ENCODE measurements around the gene MAPKBP1.
"Not testable (repeated sequence)": the region's sequence is repeated elsewhere in the genome, so short reads cannot be mapped to it uniquely, and the experiment has no call there.

The MAPKBP1 gene, protein sequence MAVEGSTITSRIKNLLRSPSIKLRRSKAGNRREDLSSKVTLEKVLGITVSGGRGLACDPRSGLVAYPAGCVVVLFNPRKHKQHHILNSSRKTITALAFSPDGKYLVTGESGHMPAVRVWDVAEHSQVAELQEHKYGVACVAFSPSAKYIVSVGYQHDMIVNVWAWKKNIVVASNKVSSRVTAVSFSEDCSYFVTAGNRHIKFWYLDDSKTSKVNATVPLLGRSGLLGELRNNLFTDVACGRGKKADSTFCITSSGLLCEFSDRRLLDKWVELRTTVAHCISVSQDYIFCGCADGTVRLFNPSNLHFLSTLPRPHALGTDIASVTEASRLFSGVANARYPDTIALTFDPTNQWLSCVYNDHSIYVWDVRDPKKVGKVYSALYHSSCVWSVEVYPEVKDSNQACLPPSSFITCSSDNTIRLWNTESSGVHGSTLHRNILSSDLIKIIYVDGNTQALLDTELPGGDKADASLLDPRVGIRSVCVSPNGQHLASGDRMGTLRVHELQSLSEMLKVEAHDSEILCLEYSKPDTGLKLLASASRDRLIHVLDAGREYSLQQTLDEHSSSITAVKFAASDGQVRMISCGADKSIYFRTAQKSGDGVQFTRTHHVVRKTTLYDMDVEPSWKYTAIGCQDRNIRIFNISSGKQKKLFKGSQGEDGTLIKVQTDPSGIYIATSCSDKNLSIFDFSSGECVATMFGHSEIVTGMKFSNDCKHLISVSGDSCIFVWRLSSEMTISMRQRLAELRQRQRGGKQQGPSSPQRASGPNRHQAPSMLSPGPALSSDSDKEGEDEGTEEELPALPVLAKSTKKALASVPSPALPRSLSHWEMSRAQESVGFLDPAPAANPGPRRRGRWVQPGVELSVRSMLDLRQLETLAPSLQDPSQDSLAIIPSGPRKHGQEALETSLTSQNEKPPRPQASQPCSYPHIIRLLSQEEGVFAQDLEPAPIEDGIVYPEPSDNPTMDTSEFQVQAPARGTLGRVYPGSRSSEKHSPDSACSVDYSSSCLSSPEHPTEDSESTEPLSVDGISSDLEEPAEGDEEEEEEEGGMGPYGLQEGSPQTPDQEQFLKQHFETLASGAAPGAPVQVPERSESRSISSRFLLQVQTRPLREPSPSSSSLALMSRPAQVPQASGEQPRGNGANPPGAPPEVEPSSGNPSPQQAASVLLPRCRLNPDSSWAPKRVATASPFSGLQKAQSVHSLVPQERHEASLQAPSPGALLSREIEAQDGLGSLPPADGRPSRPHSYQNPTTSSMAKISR (N-terminal part only)

DNA sequence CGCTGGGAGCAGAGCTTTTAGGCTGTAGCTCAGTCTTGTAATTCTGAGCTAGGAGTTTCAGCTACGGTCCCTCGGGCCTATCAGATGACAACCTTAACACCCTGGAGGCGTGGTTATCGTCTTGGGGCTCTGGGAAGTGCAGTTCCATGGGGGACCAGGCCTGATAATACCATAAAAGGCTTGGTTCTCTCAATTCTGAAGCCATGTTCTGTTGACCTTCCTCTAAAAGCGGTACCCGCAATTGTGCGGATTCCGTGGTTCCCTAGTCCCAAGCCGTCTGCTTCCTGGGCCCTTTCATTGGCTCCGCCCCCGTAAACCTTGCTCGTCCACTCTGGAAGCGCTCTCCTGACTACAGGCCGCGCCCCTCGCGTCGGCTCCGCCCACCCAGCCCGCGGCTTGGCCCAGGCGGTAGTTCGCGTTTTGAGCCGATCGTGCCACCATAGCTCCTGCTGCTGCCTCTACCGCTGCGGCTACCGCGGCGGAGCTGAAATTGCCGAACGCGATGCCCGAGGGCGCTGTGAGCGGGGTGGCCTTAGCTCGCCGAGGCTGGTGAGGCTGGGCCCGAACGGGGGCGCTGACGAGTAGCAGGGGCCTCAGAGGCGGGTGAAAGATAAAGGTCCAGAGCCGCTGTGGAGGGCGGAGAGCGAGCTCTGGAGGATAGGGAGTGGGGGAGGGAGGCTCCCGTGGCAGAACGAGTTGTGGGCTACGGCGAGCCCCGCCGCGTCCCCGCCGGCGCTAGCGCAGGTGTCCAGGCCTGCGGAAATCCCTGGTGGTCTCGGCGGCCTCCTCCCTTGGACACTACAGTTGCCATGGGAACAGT is at the start of gene MAPKBP1:
MAPKBP1 (plus strand) TSS at position 423 of the 820 bp plus-strand sequence. CDS start 792 bp downstream, outside the sequence.
- peak; percentile 98 for DNase-seq

DNA sequence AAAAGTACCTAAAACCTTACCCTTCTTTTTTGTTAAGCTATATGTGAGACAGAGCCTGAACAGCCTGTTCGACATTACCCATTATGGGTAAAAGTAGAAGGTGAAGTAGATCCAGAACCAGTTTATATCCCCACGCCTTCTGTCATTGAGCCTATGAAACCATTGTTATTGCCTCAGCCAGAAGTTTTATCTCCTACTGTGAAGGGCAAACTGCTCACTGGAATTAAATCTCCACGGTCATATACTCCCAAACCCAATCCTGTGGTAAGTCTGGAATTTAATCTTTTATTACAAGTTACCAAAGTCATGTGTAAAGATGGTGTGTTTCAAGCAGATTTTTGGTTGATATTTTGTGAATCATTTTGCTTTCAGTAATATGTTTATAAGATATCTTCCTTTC is 47.1 kb upstream of the MAPKBP1 start:
- no peak for DNase-seq

DNA sequence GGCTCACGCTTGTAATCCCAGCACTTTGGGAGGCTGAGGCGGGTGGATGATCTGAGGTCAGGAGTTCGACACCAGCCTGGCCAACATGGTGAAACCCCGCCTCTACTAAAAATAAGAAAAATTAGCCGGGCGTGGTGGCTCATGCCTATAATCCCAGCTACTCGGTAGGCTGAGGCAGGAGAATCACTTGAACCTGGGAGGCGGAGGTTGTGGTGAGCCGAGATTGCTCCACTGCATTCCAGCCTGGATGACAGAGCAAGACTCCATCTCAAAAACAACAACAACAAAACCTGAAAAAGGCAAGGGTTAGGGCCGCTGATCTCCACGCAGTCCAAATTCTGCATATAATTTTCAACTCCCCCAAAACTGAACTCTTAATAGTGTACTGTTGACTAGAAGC is 46.2 kb upstream of the MAPKBP1 start:
- not testable (repeated sequence) for DNase-seq

DNA sequence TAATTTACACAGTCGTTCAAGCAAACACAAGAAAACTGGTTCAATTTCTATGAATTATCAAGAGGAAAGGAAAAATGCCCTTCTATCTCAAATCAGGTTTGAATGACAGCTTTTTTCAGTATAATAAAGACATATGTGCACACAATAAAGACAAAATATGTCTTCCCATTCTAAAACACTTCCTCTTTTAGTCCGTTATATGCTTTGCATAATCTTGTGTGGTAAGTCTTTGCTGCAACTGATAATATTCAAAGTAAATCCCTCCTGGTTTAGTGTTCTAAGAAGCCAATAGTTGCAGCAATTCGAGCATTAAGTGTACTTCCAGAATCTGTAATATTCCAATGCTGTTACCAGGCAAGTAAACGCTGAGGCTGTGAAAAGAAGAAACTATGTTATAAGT is 43.7 kb upstream of the MAPKBP1 start:
- no peak for DNase-seq

DNA sequence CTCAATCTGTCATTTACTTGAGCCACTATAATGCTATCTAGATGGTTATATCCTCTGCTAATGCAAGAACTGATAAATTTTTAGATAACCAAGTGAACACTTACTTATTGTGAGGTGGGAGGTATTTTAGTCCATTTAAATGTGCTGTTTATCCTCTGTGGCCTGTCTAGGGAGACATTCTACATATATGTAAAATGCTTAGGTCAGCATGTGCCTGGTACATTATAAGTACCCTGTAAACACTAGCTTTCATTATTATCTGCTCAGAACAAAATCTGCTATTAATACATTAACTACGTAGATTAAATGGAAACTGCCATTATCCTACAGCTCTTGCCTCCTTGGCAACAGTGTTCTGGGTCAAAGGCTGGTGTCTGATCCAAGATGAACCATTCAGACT is 41.8 kb upstream of the MAPKBP1 start:
- DNase-seq = no peak

DNA sequence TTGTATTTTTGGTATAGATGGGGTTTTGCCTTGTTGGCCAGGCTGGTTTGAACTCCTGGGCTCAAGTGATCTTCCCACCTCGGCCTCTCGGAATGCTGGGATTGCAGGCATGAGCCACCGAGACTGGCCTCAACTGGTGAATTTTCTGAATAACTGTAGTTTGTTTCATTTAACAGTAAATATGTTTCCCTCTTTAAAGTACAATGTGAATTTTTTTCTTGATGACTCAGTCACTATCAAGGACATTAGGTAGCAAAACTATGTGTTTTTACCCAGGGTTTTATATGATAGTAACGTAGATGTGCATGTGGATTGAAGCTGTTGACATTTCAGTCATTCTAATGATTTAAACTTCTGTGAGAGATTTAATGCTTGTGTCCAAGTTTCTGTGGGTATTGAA is 40.2 kb upstream of the MAPKBP1 start:
- DNase-seq = no peak

DNA sequence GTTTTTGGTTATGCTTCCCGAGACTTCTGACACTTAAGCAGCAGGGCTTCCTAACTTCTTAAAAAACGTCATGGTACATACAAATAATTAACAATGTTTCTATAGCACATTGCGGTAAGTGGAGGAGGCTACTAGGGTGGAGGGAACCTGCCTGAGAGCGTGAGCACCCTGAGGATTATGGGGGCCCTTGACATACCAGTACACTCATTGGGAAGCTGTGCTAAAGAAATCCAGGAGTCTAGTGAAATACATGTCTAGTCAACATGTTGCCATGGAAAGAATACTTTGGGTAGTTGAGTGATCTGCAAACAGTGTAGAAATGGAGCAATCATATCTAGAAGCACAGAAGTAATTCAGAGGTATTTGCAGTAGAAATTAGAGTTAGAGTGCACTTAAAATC is 39.2 kb upstream of the MAPKBP1 start:
- no peak for DNase-seq

DNA sequence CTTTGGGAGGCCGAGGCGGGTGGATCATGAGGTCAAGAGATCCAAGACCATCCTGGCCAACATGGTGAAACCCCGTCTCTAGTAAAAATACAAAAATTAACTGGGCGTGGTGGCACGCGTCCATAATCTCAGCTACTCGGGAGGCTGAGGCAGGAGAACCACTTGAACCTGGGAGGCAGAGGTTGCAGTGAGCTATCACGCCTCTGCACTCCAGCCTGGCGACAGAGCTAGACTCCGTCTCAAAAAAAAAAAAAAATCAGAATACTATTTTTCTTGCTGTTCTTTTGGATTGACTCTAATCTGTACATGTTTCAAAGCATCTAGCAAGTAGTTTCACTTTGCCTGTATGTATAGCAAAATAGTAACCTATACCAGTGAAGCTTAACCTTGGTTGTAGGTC is 38.8 kb upstream of the MAPKBP1 start:
- DNase-seq = not testable (repeated sequence)

DNA sequence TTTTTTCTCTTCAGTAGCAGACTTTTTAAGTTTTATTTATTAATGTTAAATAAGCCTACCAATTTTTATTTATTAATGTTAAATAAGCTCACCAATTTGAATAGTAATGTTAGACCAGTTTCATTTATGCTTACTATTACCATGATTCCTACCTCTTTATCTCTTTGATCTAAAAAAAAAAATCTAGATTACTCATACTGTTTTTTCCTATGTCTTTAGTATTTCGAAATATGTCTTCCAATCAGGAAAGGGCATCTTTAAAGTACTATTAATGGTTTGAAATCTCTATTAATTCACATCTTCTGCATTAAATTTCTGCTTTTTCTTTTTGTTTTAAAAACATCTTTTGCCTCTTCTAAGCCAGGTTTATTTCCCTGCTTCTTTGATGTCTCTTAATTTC is 27.5 kb upstream of the MAPKBP1 start:
- DNase-seq = no peak

DNA sequence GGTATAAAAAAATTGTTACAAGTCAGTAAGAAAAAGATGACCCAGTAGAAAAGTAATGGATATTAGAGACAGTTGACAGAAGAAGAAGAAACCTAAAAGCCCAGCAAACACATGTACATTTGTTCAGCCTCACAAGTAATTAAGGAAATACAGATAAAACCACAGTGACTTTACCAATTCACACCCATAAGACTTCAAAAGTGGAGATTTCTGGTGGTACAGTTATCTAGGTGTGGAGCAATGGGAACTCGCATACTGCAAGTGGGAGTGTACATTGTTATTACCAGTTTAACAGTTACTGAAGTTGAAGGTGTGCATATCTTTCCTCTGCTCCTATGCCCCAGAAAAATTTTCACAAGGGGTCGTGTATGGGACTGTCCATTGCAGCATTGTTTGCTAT is 18.1 kb upstream of the MAPKBP1 start:
- DNase-seq = no peak

DNA sequence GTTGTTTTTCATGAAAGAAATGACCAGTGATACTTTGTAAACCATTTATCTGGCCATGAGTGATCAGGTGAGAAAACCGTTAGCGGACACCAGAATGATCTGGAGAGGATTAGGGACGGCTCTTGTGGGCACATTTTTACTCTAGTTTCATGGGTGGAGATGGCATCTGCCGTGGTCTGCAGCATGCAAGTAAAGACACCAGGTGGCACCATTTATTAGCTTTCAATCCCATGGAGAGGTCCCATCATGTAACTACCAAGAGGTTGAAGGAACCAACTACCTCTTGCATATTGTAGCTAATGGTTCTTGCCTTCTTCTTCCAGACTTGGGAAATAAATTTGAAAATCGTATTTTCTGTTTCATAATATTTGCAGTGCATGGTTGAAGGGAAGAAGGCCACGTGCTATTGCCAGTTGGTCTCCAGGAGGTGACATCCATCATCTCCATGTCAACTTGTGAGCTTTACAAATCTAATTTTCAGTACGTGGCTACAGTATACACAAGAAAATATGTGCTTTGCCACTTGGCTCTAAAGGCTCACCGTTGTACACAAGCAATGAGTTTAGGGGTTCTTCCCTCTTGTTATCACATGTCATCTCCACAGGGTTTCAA is 1.5 kb upstream of the MAPKBP1 start:
- DNase-seq = peak; percentile 56

DNA sequence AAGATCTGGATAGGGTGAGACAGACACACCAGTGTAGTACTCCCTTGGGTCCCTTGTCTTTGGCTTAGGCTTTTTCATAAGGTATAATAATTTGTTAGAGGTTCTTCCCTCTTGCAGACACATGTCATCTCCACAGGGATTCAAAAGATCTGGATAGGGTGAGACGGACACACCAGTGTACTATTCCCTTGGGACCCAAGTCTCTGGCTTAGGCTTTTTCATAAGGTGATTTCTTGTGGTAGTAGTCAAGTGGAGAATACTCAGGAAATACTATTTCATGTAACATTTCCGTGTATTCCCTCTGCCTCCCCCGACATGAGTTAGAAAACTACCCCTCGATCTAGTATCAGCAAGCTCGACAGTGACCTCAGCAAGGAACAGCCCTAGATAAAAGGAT is 954 bp upstream of the MAPKBP1 start:
- DNase-seq = no peak

DNA sequence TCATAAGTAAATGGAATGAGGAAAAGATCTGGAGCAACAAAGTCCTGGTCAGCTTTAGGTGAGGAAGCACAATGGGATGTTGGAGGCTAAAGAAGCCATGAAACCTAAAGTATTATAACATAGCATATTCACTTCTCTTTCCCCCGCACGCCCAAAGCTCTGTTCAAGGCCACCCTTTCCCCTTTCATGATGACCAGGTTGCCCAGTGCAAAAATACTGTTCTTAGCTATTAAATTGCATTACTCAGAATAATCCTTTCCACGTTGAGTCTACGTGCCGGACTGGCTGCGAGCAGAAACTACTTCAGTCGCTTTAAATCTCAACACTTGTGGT is 589 bp upstream of the MAPKBP1 start:
- no peak for DNase-seq

DNA sequence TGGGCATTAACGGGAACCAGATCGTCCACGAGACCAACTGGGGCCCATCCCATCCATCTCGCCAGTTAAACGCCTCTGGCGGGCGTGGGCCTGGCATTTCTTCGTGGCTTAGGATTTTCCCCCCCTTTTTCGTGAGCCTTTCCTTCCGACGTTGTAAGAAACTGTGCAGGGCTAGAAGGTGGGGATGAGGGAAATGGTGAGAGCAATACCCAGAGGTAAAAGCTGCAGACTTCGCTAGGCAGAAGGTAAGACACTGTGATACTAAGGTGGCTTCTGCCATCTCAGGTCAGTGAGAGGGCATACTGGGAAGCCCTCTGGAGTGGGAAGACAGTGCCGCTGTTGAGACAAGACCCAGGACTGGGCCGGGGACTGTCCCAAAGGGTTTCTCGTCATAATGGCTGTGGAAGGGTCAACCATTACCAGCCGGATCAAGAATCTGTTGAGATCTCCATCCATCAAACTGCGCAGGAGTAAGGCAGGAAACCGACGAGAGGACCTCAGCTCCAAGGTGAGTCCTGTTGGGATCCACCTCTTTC is 666 bp downstream of the MAPKBP1 start:
- DNase-seq = peak; percentile 34

DNA sequence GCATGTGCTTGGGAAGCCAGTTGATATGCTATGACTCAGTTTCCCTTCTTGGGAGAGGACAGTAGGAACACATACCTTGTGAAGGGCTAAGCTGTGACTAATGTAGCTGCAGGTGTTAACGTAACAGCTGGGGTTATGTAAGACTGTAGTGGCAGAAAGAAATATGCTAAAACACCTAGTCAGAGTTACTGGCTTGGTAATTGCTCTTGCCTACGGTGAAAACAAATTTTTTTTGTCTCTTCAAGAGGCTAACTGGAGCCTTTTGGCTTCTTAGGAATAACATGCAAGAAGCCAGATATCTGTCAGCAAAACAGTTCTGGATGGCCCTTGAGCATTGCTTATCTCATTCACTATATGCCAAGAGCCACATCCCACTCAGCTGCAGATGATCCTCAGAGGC is 1.4 kb downstream of the MAPKBP1 start:
- DNase-seq = peak; percentile 5

DNA sequence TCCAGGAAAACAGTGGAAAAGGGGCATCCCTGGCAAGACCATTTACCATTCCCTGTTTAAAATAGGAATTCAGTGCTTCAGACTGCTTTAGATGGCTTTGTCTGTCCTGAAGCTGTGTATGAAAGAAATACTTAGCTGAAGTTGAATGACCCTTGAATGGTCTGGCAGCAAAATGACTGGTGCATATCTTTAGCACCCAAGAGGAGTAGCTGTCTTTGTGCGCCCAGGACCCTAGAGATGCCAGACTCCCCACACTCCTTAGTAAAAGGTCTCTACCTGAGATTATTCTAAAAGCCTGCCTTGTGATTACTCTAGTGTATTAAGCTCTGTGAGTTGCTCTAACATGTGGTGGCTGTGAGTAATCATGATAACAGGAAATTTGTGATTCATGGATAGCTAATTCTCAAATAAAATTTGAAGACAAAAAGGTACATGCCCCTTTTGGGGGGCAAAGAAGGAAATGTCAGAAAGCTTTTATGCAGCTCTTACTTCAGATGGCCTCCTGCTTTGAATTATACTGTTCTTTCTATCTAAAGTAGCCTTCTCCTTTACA is 3.2 kb downstream of the MAPKBP1 start:
- DNase-seq = no peak

DNA sequence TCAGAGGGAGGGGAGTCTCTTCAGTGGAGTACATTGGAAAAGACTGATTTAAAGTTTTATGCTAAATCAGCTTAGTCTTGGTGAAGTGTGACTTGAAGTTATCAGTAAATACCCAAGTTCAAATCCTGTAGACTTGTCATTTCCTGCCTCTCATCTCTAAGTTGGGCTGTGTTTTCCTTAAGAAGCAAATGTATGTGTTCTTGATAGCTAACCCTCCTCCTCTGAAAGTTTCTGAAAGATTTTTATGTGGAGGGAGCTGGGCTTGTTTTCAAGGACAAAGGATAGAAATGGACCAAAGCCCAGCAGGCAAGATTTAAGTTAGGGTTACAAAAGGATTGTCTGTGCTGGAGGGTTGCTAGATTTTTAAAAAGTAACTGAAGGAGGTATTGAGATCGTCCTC is 4.2 kb downstream of the MAPKBP1 start:
- DNase-seq = no peak

DNA sequence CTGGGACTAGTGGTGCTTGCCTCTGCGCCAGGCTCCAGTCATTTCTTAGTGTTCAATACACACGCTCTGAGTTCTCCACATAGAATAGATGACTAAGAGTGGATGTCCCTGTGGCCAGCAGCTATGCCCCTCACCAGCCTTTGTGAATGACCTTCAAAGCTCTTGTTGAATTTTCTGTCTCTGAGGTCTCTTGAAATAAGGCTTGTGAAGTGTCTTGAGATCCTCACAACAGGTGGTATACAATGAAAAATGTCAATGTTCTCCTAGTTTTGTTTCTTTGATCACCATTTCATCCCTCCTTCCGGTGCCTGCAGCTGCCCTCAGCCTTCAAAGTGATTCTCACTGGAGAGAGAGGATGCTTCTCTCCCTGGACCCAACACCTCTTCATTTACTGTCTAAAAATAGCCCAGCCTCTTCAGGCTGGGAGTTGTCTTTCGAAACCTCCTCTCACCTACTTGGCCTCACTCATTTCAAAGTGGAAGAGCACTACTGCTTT is 5.4 kb downstream of the MAPKBP1 start:
- no peak for DNase-seq

DNA sequence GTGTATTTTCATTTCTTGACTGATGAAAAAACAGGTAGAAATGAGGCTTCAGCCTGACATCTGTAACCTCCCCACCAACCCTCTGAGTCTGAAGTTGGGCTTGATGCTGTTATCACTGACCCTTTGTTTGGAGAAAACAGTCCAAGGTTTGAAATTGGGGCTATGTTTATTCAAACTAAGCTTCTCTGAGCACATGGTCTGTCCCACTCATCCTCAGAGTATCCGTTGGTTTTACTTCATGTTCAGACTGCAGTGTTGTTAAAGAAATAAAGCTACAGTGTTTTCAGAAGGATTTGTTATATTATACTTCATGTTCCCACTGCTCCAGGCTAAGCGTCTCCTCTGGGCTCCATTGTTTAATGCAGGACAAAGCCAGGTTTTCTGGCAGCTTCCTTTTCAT is 6.0 kb downstream of the MAPKBP1 start:
- no peak for DNase-seq

DNA sequence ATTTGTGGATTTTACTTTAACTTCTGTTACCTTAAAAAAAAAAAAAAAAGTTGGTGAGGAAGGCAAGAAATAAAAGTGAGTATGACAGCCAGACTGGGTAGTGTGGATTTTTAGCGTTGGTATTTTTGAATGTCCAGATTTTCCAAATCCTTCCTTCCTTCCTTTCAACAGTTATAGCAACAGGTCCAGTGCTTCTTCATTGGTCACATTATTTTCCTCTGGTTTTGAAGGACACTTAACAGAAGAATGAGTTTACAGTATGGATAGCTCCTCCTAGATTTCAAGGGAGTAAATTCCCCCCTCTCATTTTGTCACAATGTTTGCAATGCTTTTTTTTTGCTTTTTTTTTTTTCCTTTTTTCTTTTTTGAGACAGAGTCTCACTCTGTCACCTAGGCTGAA is 6.4 kb downstream of the MAPKBP1 start:
- DNase-seq = no peak
